Cardiac septum (tissue), 1 donor: Measurements from ENCODE around the gene SYT11. TPM values are rescaled to one million over a fixed set of nuclear protein-coding genes. Genes with fewer than 3 reads are reported as not detected.

Experiments used
- DNase-seq: peaks from one replicate; pipeline ENCODE4 v3.0.0-alpha.2; 2020; ENCODE audit warnings: low spot score
- intact Hi-C: fragments of 100-400 bp; cut with DNase I; formaldehyde crosslinking; loops from one replicate; pipeline ENCODE4 v1.14.0; 2022
- total RNA-seq: library from RNA; stranded (reverse); fragmentation: NEBNext Ultra II Directional; extraction: Animal tissue kit (Norgen Biotek cat#: 25700); gene quantifications from one replicate; pipeline ENCODE4 v1.2.1, GENCODE V29; 2021
- donor health status: DM: no; HTN: no; CAD: no.

Gene SYT11
- total RNA-seq, 1 donor from 2014 or later, result 24.4 TPM

DNA sequence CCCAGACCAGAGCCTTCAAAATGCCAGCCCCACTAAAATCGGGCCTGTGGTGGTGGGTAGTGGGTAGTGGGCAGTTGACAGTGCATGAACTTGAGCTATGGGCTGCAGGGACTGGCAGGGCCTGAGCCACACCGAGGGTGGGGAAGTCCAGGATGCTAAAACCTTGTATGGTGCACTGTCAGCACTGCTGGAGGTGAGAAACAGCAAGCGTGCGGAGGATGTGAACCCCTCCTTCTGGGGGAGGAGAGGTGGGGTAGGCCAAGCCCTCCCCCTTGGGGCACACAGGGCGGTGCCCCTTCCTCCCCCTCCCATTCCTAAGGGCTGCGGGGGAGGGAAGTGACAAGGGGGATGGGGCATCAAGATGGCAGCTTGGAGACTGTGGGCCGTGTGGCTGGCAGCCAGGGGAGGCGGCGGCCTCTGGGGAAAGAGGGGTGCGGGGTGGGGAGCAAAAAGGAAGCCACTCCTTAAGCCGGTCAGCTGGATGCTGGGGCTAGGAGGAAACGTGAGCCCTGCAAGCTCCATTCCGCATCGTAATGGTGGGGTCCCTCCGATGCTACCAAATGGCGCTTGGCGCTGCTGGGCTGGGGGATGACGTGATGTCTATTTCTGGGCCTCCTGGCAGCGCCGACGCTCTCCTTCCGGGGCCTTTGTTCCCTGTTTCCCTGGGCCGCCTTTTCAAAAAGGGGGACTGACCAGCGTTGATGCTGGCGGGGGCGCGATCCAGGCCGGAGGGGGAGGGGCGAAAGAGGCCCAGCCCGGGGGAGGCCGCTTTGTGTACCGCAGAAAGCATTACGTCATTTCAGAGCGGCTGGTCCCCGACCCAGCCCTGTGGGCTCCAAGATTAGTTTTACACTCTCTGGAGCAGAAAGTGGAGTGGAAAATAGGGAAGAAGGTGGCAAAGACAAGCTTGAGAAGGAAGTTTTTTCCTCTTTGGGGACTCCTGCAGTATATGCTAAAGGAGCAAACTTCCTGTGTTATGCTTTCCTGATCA is 809 bp downstream of the SYT11 start:
- intact Hi-C loops, result loop anchor here (2.0 kb wide), 2 partner anchors 51 to 75 kb away; partner anchors contain the start of genes KHDC4 and RIT1
- DNase-seq, result peak; percentile 95

DNA sequence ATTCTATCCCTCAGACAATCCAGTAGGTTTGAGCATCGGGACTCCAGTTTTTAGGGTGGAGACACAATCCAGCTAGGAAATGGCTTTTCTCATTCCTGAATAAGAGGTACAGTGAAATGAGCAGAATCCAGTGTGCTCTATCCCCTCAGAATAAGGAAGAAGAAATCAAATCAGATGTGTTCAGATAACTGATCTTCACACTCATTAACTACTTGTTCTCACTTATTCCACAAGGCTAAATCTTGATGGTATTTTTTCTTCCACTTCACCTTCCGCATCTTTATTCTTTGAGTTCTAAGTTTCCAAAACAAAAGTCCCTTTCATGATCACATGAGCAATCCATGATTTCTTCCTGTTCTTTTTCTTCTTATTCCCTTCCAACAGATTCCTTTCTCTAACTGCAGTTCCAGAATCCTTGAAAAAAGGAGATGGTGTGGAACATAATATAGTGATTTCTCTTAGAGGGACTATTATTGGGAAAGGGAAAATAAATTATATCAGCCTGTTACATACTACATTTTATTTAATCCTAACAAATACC is 1.7 kb downstream of the SYT11 start:
- DNase-seq, result no peak
- intact Hi-C loops, result loop anchor here (2.0 kb wide), 2 partner anchors 50 to 74 kb away; partner anchors contain the start of genes KHDC4 and RIT1

DNA sequence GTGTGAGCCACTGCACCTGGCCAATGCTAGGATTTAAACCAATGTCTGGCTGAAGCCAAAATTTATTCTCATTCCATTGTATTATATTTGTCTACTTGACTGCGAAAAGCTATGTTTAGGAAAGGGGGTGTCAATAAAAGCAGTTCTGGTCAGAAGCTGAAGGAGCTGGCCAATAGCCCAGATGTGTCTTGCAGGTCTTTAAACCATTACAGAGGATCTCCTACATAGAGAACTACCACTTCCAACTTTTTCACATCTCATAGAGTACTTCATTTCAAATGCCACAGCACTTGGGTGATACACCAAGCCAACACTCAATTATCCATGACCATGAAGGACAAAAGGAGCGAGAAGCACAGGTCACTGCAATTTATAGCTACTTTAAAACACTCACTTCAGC is 2.5 kb downstream of the SYT11 start:
- DNase-seq, result no peak
- intact Hi-C loops, result loop anchor here (2.0 kb wide), 2 partner anchors 49 to 73 kb away; partner anchors contain the start of genes KHDC4 and RIT1

DNA sequence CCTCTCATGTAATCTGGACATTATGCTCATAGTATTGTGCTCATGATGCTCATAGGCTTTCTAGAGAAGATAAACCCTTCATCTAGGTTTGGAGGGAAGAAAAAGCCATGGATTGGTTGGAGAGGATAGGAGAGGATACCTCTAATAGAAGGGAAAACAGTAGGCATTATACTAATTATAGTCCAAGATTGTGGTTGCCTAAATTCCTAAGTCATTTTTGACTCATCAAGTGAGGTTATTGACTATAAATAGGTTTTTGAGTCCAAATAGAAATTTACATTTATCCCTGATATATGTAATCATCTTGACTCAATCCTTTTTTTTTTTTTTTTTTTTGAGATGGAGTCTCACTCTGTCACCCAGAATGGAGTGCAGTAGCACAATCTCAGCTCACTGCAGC is 5.0 kb downstream of the SYT11 start:
- no peak for DNase-seq
- intact Hi-C loops, result no loop called here

DNA sequence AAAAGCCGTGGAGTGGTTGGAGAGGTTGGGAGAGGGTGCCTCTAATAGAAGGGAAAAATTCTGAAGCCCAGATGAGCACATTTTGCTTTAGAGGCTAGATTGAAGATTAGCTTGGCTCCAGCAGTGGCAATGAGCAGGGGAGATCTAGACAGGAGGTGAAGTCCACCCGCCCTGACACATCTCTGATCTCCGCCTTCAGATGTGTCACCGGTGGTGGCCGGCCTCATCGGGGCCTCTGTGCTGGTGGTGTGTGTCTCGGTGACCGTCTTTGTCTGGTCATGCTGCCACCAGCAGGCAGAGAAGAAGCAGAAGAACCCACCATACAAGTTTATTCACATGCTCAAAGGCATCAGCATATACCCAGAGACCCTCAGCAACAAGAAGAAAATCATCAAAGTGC is 8.4 kb downstream of the SYT11 start:
- intact Hi-C loops, result no loop called here
- no peak for DNase-seq

DNA sequence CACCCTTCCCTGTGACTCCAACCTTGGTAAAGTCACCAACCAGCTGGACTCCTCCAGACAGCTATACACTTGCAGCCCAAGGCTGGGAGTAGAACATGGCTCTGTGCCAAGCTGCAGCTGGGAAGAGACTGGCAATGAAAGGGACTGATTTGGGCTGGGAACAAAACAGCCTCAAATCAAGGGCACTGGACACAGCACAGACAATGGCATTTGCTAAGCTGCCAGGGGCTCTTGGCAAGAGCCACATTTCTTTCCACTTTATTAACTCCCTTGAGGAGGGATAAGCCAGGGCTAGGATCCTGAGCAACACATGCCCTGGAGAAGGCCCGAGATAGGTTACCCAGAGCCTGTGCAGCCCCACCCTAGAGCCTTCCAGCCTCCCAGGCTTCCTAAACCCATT is 12.0 kb downstream of the SYT11 start:
- no peak for DNase-seq
- intact Hi-C loops, result no loop called here

DNA sequence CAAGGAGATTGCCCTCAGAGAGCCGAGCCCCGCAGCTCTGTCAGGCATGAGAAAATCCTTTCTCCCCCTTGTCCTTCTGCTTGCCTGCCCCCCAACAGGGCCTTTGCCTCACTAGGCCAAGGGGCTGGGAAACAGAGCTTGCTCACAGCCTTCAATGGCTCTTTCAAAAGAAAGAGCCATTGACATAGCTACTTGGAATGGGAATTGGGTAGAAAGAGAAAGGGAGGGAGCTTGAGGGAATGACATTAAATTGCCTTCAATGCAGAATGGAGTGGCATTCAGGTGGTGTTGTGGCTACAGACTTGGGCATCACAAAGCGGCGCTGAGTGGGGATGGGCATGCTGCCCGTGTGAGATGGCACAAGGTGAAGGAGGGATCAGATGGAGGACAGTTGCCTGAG is 13.2 kb downstream of the SYT11 start:
- intact Hi-C loops, result no loop called here
- no peak for DNase-seq

DNA sequence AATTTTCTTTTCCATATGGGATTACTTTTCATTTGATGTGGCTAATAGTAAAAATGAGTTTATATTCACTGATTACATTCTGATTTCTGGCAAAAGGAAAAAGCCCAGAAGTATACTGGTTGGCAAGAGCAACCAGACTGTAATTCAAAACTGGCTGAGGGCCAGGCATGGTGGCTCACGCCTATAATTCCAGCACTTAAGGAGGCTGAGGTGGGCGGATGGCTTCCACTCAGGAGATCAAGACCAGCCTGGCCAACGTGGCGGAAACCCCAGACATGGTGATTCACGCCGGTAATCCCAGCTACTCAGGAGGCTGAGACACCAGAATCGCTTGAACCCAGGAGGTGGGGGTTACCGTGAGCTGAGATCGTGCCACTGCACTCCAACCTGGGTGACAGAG is 14.5 kb downstream of the SYT11 start:
- DNase-seq, result no peak
- intact Hi-C loops, result no loop called here

DNA sequence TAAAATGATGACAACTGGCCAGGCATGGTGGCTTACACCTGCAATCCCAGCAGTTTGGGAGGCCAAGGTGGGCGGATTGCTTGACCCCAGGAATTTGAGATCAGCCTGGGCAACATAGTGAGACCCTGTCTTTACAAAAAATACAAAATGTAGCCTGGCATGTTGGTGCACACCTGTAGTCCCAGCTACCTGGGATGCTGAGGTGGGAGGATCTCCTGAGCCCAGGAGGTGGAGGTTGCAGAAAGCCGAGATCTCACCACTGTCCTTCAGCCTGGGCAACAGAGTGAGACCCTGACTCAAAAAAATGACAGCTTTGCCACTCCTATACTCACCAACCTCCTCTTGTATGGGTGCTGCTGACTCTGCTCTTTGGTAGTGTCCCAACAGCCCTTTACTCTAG is 18.6 kb downstream of the SYT11 start:
- no peak for DNase-seq
- intact Hi-C loops, result no loop called here

DNA sequence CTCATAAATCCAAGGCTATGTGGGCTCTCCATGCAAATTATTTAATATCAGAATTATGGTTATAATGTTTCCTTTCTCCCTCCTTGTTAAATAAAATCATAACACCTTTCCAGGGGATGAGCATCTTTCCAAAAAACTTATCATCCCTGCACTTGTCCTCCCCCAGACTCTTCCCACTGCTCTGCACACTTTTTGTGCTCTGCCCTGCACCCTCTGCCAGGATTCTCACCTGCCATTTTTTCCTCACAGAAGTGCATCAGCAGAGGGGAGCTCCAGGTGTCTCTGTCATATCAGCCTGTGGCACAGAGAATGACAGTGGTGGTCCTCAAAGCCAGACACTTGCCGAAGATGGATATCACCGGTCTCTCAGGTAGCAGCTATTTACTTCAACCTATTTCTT is 20.9 kb downstream of the SYT11 start:
- intact Hi-C loops, result no loop called here
- DNase-seq, result no peak

DNA sequence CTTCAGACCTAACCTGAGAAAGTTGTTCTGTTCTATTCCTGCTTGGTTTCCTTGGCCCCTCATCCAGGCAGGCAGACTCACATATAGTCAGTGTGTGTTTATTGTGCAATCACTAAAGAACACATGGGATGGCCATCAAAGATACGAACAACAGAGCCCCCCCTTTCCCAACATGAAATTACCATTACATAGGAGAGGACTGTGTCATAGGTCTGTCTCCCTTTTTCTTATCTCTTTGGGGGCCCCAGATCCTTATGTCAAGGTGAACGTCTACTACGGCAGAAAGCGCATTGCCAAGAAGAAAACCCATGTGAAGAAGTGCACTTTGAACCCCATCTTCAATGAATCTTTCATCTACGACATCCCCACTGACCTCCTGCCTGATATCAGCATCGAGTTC is 21.6 kb downstream of the SYT11 start:
- intact Hi-C loops, result no loop called here
- DNase-seq, result no peak

DNA sequence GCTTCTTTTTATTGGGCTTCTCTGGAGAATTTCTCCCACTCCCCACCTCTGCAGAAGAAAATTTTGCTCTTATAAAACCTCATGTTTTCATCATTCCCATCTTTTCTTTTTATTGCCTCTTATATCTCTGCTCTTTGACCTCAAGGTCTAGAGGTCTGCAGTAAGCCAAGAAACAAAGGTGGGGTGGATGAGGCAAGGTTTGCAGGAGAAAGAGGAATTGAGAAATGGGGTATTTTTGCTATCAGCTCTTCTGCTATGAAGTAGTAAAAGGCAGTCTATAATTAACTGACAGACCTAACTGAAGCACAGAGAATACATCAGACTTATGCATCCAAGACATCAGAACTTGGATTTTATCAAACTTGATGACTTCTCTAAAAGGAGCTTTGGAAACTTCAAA is 22.9 kb downstream of the SYT11 start:
- DNase-seq, result no peak
- intact Hi-C loops, result no loop called here

DNA sequence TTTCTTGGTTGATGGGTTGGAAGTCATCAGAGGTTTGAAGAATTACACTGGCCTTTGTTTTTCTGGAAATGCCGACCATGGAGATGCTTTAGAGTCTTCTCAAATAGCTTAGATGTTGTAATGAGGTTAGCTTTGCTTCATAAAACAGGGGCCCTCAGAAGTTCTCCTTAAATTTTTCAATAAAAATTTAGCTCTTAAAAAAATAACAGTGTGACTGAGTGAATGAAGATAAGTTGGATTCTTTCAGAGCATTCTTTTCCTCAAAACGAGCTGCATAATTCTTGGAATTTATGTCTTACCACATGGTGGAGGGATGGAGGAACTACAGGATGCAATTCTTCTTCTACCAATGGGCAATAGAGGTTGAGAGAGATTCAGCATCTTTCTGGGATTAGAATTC is 23.4 kb downstream of the SYT11 start:
- no peak for DNase-seq
- intact Hi-C loops, result no loop called here

DNA sequence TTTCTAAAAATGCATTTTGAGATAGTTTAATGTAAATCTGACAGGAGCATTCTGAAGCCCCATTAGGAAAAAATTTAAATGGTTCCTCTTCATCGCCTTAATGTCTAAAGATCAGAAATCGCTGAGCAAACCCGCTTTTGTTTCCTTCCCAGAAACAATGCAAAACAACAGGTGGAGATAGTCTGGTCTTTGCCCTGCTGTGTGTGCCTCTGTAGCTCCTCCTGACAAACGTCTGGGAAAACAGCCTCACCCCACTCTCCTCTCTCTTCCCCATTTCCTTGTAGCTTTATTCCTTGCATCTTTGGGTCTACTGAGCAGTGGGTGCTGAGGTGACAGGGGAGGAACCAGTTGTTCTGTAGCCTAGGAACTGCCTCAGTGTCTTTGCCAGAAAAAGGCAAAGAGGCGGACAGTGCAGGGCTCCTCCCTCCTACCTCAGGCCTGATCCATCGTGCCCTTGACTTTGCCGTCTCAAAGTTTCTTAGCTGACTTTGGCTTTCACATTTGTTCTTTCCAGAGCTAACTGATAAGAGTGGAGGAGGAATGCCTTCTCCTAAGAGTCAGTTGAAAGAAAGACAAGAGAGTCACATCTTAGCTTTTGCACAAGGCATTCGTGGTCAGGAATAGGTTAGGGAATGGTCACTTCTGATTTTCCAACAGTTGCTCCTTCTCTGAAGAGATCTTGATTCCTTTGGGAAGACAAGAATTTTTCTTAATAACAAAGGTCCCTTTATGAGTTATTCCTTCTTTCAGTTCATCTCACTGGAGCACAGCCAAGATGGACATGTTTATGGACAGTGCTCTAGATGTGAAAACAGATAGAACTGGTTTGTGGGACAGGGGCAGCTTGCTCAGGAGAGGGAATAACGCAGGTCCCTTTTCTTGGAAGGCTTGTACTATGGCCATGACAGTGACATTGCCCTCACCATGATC is 24.9 kb downstream of the SYT11 start:
- DNase-seq, result no peak
- intact Hi-C loops, result no loop called here

DNA sequence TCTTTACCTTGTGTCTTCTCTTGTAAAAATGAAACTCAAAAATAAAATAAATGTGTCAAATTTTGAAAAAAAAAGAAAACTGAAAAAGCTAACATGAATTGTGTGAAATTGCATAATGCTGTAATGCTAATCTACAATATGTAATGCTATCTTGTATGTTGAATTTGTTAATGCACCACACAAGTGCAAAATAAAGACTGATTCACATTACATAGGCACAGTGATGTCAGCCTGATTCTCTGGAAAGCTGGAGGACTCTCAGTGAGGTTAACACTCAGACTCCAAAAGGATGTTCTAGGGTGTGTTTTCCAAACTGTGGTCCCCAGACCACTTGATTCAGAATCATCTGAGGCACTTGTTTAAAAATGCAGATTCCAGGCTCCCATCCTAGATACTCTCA is 25.6 kb downstream of the SYT11 start:
- intact Hi-C loops, result no loop called here
- no peak for DNase-seq

DNA sequence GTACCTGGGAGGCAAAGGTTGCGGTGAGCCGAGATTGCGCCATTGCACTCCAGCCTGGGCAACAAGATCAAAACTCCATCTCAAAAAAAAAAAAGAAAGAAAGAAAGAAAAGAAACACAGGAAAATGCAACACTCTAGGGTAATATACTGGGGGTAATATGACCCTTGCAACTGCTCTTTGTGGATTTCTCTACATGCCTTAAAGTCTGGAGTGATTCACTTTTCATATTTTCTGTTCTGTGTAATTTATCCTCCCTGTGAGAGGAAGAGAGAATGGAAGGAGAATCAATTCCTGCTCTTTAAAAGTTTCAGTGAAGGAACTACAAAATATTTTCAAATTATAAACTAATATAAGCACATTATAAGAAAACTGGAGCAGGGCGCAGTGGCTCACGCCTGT is 29.1 kb downstream of the SYT11 start:
- no peak for DNase-seq
- intact Hi-C loops, result no loop called here

DNA sequence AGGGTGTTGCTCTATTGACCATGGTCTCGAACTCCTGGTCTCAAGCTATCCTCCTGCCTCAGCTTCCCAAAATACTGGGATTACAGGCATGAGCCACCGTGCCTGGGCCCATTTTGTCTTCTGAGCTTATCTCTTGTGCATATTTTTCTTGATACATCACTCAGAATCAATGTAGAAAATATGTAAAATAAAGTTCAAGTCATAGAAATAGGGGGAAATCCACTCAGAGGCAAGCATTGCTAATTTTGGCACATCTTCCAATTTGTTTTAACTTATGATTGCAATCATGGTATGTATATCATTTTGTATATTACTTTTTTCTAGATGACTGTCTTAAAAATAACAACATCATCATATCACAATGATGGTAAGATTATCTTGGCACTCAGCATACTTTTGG is 30.2 kb downstream of the SYT11 start:
- DNase-seq, result no peak
- intact Hi-C loops, result no loop called here

DNA sequence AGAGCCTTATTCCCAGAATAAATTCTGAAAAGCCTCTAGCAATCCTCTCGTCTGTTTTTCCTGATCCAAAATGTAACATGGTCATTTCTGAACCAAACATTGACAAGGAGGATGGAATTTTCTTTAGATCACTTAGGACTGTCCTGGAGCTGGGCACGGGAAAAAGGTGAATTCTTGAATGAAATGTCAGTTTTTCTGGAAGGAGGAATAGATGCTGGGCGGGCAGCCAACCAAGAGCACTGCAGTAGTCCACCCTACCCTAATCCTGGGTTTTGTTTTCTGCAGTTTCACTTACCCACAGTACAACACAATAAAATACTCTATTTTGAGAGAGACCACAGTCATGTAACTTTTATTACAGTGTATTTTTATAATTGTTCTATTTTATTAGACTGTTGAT is 30.9 kb downstream of the SYT11 start:
- intact Hi-C loops, result no loop called here
- DNase-seq, result no peak

DNA sequence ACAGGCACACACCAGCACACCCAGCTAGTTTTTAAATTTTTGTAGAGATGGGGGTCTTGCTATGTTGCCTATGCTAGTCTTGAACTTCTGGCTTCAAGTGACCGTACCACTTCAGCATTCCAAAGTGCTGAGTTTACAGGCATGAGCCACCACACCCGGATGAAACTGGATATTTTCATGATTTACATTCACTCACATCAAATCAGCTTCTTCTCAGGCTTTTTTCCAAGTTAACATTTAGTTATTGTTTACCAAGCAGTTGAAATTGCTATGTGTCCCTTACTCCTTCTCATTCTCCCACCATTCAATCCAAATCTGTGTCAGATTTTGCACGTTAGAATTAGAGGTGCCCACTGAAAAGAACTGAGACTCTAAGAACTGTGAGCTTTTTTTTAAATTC is 33.4 kb downstream of the SYT11 start:
- intact Hi-C loops, result no loop called here
- no peak for DNase-seq
